ENCODE measurements around the gene RXFP3. TPM values are rescaled to one million over a fixed set of nuclear protein-coding genes. Genes with fewer than 3 reads are reported as not detected.

RXFP3 gene
- total RNA-seq, 2 donors from 2014 or later: not detected

GRCh38 chr5:33985447-33985846 is 49.3 kb downstream of the RXFP3 start:
- TF ChIP-seq POLR2AphosphoS5 (IDR thresholded peaks at IDR 0.05): no peak
- TF ChIP-seq POLR2A (IDR thresholded peaks at IDR 0.05): no peak
- TF ChIP-seq, protein P1, sequence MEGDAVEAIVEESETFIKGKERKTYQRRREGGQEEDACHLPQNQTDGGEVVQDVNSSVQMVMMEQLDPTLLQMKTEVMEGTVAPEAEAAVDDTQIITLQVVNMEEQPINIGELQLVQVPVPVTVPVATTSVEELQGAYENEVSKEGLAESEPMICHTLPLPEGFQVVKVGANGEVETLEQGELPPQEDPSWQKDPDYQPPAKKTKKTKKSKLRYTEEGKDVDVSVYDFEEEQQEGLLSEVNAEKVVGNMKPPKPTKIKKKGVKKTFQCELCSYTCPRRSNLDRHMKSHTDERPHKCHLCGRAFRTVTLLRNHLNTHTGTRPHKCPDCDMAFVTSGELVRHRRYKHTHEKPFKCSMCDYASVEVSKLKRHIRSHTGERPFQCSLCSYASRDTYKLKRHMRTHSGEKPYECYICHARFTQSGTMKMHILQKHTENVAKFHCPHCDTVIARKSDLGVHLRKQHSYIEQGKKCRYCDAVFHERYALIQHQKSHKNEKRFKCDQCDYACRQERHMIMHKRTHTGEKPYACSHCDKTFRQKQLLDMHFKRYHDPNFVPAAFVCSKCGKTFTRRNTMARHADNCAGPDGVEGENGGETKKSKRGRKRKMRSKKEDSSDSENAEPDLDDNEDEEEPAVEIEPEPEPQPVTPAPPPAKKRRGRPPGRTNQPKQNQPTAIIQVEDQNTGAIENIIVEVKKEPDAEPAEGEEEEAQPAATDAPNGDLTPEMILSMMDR (IDR thresholded peaks at IDR 0.05): no peak
- H3K9me3 ChIP-seq: no peaks in the 10 kb centered on the region
- H3K27me3 ChIP-seq (replicated peaks; ENCODE audit: insufficient read depth): no peaks in the 10 kb centered on the region
- intact Hi-C loops (cut with DNase I): no loop called here
- no peaks in the 10 kb centered on the region for H3K4me1 ChIP-seq (replicated peaks)
- DNase-seq (ENCODE audit: low spot score): no peak
- no peak overlapping the region for H3K27ac ChIP-seq
- H3K36me3 ChIP-seq: no peaks in the 10 kb centered on the region
- no peak overlapping the region for H3K4me3 ChIP-seq
- 97% methylated on average over 6 of the region's 6 CpGs for WGBS

Small RNA genes lying within 50 kb of the gene (small RNA-seq; reads per million reads assigned to genes)
- gene RNU6-923P: 0 reads per million in 2 donors

Other genes starting within 250 kb of the RXFP3 start
- 1 to 10 TPM in 1 of 2 donors, under 1 TPM in 1; 0.09 to 3.7 TPM for gene ADAMTS12, start 44.4 kb upstream of the RXFP3 start, total RNA-seq
- under 1 TPM in 1 of 2 donors, not detected in 1; 0.09 TPM for gene SLC45A2, start 48.3 kb downstream of the RXFP3 start, total RNA-seq
- 10 to 100 TPM; 14.8 to 21.8 TPM for gene AMACR, start 71.7 kb downstream of the RXFP3 start, total RNA-seq
- 1 to 10 TPM; 1.6 to 8.2 TPM for gene C1QTNF3, start 106.8 kb downstream of the RXFP3 start, total RNA-seq